ENCODE results near the gene MANSC1.
"Not testable (repeated sequence)": the region's sequence is repeated elsewhere in the genome, so short reads cannot be mapped to it uniquely, and the experiment has no call there.

The MANSC1 gene

GRCh38 chr12:12365446-12365802 is 15.4 kb upstream of the MANSC1 start:
- DNase-seq (ENCODE audit: low spot score), result no peak

- no peak for DNase-seq (ENCODE audit: low spot score)
Observed at GRCh38 chr12:12364787-12365445, 14.9 kb upstream of the MANSC1 start.

- no peak for DNase-seq (ENCODE audit: low spot score)
Observed at GRCh38 chr12:12358528-12358927, 8.5 kb upstream of the MANSC1 start.

- DNase-seq (ENCODE audit: low spot score), result no peak
Observed at GRCh38 chr12:12357719-12358461, 7.8 kb upstream of the MANSC1 start.

- peak; percentile 95 for DNase-seq (ENCODE audit: low spot score)
Observed at GRCh38 chr12:12356896-12357718, 7.1 kb upstream of the MANSC1 start, which contains the start of gene BORCS5. BORCS5 (plus strand) TSS chr12:12357078; CDS start chr12:12357452, 374 bp downstream.

- no peak for DNase-seq (ENCODE audit: low spot score)
Observed at GRCh38 chr12:12356467-12356895, 6.4 kb upstream of the MANSC1 start.

- no peak for DNase-seq (ENCODE audit: low spot score)
Observed at GRCh38 chr12:12353807-12354206, 3.8 kb upstream of the MANSC1 start.

- DNase-seq (ENCODE audit: low spot score), result no peak
Observed at GRCh38 chr12:12353276-12353675, 3.2 kb upstream of the MANSC1 start.

GRCh38 chr12:12351468-12352185 is 1.6 kb upstream of the MANSC1 start:
- not testable (repeated sequence) for DNase-seq (ENCODE audit: low spot score)

- DNase-seq (ENCODE audit: low spot score), result no peak
Observed at GRCh38 chr12:12350868-12351463, 924 bp upstream of the MANSC1 start.

- DNase-seq (ENCODE audit: low spot score), result no peak
Observed at GRCh38 chr12:12338527-12339168, 11.4 kb downstream of the MANSC1 start.

- no peak for DNase-seq (ENCODE audit: low spot score)
Observed at GRCh38 chr12:12336511-12336910, 13.5 kb downstream of the MANSC1 start.

GRCh38 chr12:12336049-12336411 is 14.0 kb downstream of the MANSC1 start:
- DNase-seq (ENCODE audit: low spot score), result no peak

GRCh38 chr12:12334367-12335040 is 15.5 kb downstream of the MANSC1 start:
- no peak for DNase-seq (ENCODE audit: low spot score)

- DNase-seq (ENCODE audit: low spot score), result no peak
Observed at GRCh38 chr12:12333407-12334366, 16.4 kb downstream of the MANSC1 start.

- no peak for DNase-seq (ENCODE audit: low spot score)
Observed at GRCh38 chr12:12331896-12332295, 18.1 kb downstream of the MANSC1 start.

GRCh38 chr12:12331244-12331771 is 18.7 kb downstream of the MANSC1 start:
- DNase-seq (ENCODE audit: low spot score), result no peak

GRCh38 chr12:12327802-12328201 is 22.2 kb downstream of the MANSC1 start:
- no peak for DNase-seq (ENCODE audit: low spot score)

- DNase-seq (ENCODE audit: low spot score), result no peak
Observed at GRCh38 chr12:12326262-12326661, 23.8 kb downstream of the MANSC1 start.

All from left forelimb (tissue), 1 donor.